ENCODE measurements around the gene SHROOM3. TPM values are rescaled to one million over a fixed set of nuclear protein-coding genes. Genes with fewer than 3 reads are reported as not detected.
A peak's percentile ranks its signal among the peaks of the same experiment; 100 is the strongest.

Gene SHROOM3
- total RNA-seq, 4 donors from 2014 or later = 20.3 to 50.9 (median 34.9) TPM

GRCh38 chr4:76781698-76782595, 346.9 kb downstream of the SHROOM3 start:
- Histone ChIP-seq H3K36me3 (peaks cover 0 to 11% (median 0%) of the 10 kb centered on the region in 3 donors), H3K27me3 (no peaks in the 10 kb centered on the region), H3K4me1 (peaks cover 0 to 11% (median 5%) of the 10 kb centered on the region in 3 donors), H3K4me3 (no peak overlapping the region), H3K9me3 (no peaks in the 10 kb centered on the region), H3K27ac (peak overlapping the region; percentile 32 to 64 (median 54))
- no peak for TF ChIP-seq CTCF (IDR thresholded peaks at IDR 0.05)
- no peak for TF ChIP-seq POLR2A (IDR thresholded peaks at IDR 0.05)
- intact Hi-C loops (cut with DNase I) = no loop called here
- no peak for DNase-seq
- 65 to 70% methylated on average over 7 of the region's 7 CpGs for WGBS, 2 donors

- no peaks in the 10 kb centered on the region for H3K27me3 ChIP-seq
- peaks cover 0 to 11% (median 5%) of the 10 kb centered on the region in 3 donors for H3K4me1 ChIP-seq
- WGBS, 2 donors = 59 to 63% methylated on average over 1 of the region's 1 CpG
- intact Hi-C loops (cut with DNase I) = no loop called here
- TF ChIP-seq POLR2A (IDR thresholded peaks at IDR 0.05) (no peak), CTCF (IDR thresholded peaks at IDR 0.05) (no peak)
- peaks cover 0 to 11% (median 0%) of the 10 kb centered on the region in 3 donors for H3K36me3 ChIP-seq
- peak overlapping the region in 2 of 4 donors; percentile 32 to 46 for H3K27ac ChIP-seq
- H3K4me3 ChIP-seq = no peak overlapping the region
- no peak for DNase-seq
- H3K9me3 ChIP-seq = no peaks in the 10 kb centered on the region
These were observed 347.8 kb downstream of the SHROOM3 start for GRCh38 chr4:76782837-76783236.

DNA sequence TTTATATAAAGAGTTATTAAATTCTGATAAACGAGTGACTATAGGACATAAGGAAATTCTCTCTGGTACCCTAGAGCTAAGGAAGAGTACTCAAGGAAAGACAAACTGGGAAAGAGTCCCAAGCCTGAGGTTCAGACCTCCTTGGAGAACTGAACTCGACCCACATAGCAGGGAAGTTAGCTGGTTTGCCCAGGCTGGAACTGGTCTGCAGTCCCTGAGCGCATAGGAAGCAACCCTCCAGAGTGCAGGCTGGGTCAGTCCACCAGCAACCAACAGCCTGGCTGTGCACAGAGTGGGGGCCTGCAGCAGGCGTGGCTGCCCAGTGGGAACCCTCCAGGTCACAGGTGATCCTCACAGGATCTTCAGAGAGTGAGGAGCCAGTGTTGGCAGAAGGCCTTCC, 348.8 kb downstream of the SHROOM3 start:
- Histone ChIP-seq H3K27me3 (no peaks in the 10 kb centered on the region), H3K36me3 (peaks cover 0 to 8% (median 0%) of the 10 kb centered on the region in 3 donors), H3K27ac (no peak overlapping the region), H3K4me1 (peaks cover 0 to 11% (median 5%) of the 10 kb centered on the region in 3 donors), H3K4me3 (no peak overlapping the region), H3K9me3 (no peaks in the 10 kb centered on the region)
- WGBS, 2 donors = 61 to 79% methylated on average over 3 of the region's 4 CpGs
- intact Hi-C loops (cut with DNase I) = no loop called here
- no peak for DNase-seq
- TF ChIP-seq POLR2A (IDR thresholded peaks at IDR 0.05) = no peak

DNA sequence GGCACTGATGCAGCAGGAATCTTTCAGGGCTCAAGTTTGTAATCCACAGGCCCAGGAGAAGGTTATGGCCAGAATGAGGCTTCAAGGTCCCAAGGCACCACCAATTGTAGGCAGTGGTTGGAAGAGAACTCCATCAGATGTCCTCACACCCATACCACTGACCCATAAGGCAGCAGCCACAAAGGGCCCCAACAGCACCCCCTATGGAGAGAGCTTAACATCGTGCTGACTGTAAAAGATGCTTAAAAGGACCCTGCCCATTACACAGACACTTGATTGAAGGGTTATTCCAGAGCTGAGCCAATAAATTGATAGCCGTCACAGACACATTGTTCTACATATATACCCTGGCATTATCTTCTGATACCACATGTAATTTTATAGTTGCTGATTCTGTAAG, 349.2 kb downstream of the SHROOM3 start:
- no peaks in the 10 kb centered on the region for H3K27me3 ChIP-seq
- peaks cover 0 to 11% (median 5%) of the 10 kb centered on the region in 3 donors for H3K4me1 ChIP-seq
- peaks cover 0 to 4% (median 0%) of the 10 kb centered on the region in 3 donors for H3K36me3 ChIP-seq
- DNase-seq = no peak
- TF ChIP-seq CTCF (IDR thresholded peaks at IDR 0.05) (no peak), POLR2A (IDR thresholded peaks at IDR 0.05) (no peak)
- intact Hi-C loops (cut with DNase I) = no loop called here
- H3K9me3 ChIP-seq = no peaks in the 10 kb centered on the region
- WGBS, 2 donors = 83 to 90% methylated on average over 2 of the region's 2 CpGs
- H3K4me3 ChIP-seq = no peak overlapping the region
- no peak overlapping the region for H3K27ac ChIP-seq

DNA sequence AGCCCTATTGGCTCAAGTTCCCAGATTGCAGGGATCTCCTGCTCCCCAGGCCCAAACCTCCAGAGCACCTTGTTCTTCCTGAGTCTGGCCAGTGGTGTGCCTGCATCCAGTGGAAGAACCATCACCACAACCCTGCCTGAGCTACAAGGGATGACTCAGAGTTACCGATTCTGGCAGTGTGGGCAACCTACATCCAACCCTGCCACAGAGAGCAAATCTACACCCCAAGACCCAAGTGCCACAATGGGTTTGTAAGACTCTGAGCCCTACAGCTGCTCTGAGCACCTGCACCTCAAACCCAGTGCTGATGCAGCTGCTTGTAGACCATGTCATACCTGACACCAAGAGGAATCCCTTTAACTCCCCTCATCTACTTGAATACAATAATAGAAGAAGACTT, 352.9 kb downstream of the SHROOM3 start:
- no peak for TF ChIP-seq POLR2A (IDR thresholded peaks at IDR 0.05)
- TF ChIP-seq CTCF (IDR thresholded peaks at IDR 0.05) = no peak
- 57 to 86% methylated on average over 1 of the region's 1 CpG for WGBS, 2 donors
- Histone ChIP-seq H3K27ac (no peak overlapping the region), H3K27me3 (no peaks in the 10 kb centered on the region), H3K4me3 (no peak overlapping the region), H3K36me3 (no peaks in the 10 kb centered on the region), H3K4me1 (no peaks in the 10 kb centered on the region), H3K9me3 (no peaks in the 10 kb centered on the region)
- intact Hi-C loops (cut with DNase I) = no loop called here
- DNase-seq = no peak
